ENCODE measurements around the gene ZDHHC24.

- TF ChIP-seq, protein P1, sequence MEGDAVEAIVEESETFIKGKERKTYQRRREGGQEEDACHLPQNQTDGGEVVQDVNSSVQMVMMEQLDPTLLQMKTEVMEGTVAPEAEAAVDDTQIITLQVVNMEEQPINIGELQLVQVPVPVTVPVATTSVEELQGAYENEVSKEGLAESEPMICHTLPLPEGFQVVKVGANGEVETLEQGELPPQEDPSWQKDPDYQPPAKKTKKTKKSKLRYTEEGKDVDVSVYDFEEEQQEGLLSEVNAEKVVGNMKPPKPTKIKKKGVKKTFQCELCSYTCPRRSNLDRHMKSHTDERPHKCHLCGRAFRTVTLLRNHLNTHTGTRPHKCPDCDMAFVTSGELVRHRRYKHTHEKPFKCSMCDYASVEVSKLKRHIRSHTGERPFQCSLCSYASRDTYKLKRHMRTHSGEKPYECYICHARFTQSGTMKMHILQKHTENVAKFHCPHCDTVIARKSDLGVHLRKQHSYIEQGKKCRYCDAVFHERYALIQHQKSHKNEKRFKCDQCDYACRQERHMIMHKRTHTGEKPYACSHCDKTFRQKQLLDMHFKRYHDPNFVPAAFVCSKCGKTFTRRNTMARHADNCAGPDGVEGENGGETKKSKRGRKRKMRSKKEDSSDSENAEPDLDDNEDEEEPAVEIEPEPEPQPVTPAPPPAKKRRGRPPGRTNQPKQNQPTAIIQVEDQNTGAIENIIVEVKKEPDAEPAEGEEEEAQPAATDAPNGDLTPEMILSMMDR (IDR thresholded peaks at IDR 0.05) = no peak
- TF ChIP-seq EZH2 (IDR thresholded peaks at IDR 0.05) (no peak), EZH2phosphoT487 (IDR thresholded peaks at IDR 0.05) (no peak)
These were observed 44.3 kb upstream of the ZDHHC24 start for GRCh38 chr11:66589996-66590675.

All from neural progenitor cell (in vitro differentiated cells).